Fibroblast of upper back skin (primary cell): ENCODE data around the gene ZFPM1.
"Not testable (repeated sequence)": the region's sequence is repeated elsewhere in the genome, so short reads cannot be mapped to it uniquely, and the experiment has no call there.

Experiments used
- DNase-seq: peaks from one replicate; pipeline ENCODE4 v3.0.0-alpha.2; 2013

Gene ZFPM1

GRCh38 chr16:88517208-88517774 lies 64.2 kb downstream of the ZFPM1 start:
- DNase-seq = not testable (repeated sequence)

- DNase-seq = not testable (repeated sequence)
These were observed 65.5 kb downstream of the ZFPM1 start for GRCh38 chr16:88518411-88519111.

GRCh38 chr16:88519240-88519639 lies 66.2 kb downstream of the ZFPM1 start:
- DNase-seq = no peak

- no peak for DNase-seq
These were observed 67.0 kb downstream of the ZFPM1 start for GRCh38 chr16:88519938-88520653.

- DNase-seq = no peak
These were observed 68.6 kb downstream of the ZFPM1 start for GRCh38 chr16:88521674-88522073.

GRCh38 chr16:88522276-88522949 lies 69.3 kb downstream of the ZFPM1 start:
- DNase-seq = no peak

- no peak for DNase-seq
These were observed 70.5 kb downstream of the ZFPM1 start for GRCh38 chr16:88523309-88524161.

- no peak for DNase-seq
These were observed 71.3 kb downstream of the ZFPM1 start for GRCh38 chr16:88524274-88524972.

- no peak for DNase-seq
These were observed 72.0 kb downstream of the ZFPM1 start for GRCh38 chr16:88524973-88525662.

GRCh38 chr16:88525663-88525990 lies 72.5 kb downstream of the ZFPM1 start:
- no peak for DNase-seq

- DNase-seq = no peak
These were observed 73.2 kb downstream of the ZFPM1 start for GRCh38 chr16:88526008-88526905.

GRCh38 chr16:88526906-88527185 lies 73.8 kb downstream of the ZFPM1 start:
- no peak for DNase-seq

- DNase-seq = peak; percentile 57
These were observed 74.3 kb downstream of the ZFPM1 start for GRCh38 chr16:88527186-88527936.

GRCh38 chr16:88527937-88528743 lies 75.1 kb downstream of the ZFPM1 start:
- no peak for DNase-seq

- no peak for DNase-seq
These were observed 75.8 kb downstream of the ZFPM1 start for GRCh38 chr16:88528902-88529318.

- no peak for DNase-seq
These were observed 76.5 kb downstream of the ZFPM1 start for GRCh38 chr16:88529596-88529995.

- no peak for DNase-seq
These were observed 77.2 kb downstream of the ZFPM1 start for GRCh38 chr16:88530051-88530857.

- DNase-seq = no peak
These were observed 77.8 kb downstream of the ZFPM1 start for GRCh38 chr16:88530858-88531203.
